Inflammatory macrophage treated with lipopolysaccharide for 4 hours (primary cell): ENCODE results near the gene YAE1.

Experiments
- DNase-seq: peaks from one replicate; pipeline ENCODE4 v3.0.0-alpha.2; 2020

YAE1 gene

DNA sequence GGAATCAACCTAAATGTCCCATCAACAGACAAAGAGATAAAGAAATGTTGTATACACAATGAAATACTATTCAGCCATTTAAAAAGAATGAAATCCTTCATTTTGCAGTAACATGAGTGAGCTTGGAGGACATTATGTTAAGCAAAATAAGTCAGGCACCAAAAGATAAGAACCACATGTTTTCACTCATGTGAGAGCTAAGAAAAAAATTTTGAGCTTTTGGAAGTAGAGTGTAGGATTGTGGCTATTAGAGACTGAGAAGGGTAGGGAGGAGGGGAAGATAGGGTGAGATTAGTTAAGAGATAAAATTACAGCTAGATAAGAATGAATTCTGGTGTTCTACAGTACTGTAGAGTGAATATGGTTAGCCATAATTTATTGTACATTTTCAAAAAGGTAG lies 8.3 kb upstream of the YAE1 start:
- DNase-seq = no peak

DNA sequence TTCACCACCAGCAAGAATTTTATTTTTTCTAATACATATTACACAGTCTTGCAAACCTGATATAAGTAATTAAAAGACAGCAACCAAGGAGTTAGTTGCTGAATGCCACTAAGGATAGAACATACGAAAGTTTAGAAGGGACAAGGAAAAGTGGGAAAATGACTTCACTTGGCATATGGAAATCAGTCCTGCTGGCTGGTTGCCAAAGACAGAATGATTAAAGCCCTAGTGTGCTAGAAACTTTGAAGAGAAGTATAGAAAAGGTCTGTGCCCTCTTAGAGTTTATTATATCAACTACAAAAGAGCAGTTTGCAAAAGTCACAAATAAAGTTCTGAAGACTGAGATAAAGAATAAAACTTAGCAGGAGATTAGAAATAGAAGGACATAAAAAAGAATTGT lies 5.8 kb upstream of the YAE1 start:
- DNase-seq = no peak

DNA sequence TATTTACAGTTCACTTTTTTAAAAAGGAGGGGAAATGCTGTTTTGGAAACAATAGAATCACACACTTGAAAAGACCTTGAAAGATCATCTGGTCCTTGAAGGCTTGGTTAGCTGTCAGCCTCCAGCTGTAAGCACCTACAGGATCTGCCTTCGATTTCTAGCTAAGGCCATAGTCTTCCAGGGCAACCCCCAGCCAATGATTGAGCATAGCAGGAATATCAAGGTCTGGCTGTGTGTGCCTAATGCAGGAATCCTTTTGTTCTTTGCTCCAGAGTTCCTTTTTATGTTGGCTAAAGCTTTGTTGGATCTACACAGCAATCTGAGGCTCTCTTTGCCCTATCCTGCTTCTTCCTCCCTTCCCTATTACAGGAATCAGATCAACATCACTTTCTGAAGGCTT lies 5.2 kb upstream of the YAE1 start:
- DNase-seq = no peak

DNA sequence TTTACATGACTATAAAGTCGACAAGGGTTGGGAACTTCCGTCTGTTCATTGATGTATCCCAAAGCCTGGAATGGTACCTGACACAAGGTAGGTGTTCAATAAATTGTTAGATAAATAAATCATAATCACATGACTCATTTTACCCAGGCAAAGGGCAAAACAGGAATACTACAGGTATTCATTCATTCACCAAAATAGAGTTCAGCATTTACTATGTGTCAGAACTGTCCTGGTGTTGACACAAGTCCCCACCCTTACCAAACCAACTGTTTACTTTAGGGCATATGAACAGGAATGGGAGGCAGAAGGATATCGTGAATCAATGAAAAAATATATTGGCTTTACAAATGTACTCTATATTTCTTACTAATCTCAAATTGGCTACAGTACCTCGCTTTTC lies 666 bp upstream of the YAE1 start:
- DNase-seq = no peak

DNA sequence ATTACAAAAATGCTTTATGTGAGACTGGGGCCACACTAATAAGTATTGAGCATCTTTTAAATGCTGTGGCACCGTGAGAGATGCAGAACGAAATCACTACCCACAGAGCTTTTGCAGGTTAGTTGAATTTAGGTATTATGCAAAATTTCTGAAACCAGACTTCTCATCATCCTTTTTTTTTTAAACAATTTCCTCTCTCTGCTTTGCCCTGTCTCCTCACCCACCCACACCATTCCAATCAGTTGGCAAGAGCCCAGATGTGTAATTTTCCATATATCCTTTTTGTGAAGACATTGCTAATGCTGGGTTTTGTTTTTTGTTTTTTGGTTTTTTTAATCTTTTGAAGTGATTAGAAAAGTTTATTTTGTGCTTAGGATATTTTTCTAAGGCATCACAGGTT lies 1.1 kb downstream of the YAE1 start:
- DNase-seq = no peak

DNA sequence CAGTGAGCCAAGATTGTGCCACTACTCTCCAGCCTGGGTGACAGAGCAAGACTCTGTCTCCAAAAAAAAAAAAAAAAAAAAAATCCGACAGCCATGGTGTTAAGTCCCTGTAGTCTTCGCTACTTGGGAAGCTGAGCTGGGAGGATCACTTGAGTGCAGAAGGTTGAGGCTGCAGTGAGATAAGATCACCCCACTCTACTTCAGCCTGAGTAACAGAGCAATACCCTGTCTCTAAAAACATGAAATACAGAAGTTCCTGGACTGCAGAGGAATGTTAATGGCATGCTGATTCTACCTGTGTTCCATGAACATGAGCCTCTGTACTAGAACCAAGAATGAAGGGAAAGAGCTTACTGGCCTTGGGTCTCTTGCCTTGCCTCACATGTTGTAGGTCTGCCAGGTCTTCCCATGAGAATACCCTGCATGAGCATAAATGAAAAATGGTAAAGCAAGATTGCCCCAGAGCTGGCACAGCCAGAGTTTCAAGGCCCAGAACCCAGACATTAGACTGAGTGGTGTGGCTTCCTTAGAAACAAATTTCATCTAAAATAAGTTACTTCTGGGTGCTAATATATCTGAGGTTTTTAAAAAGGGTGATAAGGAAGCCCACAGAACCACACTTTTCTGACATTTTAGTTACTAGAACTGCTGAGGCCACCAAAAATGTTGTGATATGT lies 8.6 kb downstream of the YAE1 start:
- DNase-seq = no peak

DNA sequence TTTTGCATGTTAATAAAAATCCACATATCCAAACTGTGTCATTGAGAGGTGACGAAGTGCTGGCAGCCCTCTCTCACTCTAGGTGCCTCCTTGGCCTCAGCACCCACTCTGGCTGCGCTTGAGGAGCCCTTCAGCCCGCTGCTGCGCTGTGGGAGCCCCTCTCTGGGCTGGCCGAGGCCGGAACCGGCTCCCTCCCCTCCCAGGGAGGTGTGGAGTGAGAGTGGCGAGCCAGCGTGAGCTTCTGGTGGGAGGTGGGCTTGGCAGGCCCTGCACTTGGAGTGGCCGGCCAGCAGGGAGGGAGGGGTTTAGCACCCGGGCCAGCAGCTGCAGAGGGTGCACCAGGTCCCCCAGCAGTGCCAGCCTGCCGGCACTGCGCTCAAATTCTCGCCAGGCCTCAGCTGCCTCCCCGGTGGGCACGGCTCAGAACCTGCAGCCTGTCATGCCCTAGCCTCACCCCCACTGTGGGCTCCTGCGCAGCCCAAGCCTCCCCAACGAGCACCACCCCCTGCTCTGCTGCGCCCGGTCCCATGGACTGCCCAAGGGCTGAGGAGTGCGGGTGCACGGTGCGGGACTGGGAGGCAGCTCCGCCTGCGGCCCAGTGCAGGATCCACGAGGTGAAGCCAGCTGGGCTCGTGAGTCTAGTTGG lies 11.1 kb downstream of the YAE1 start:
- no peak for DNase-seq

DNA sequence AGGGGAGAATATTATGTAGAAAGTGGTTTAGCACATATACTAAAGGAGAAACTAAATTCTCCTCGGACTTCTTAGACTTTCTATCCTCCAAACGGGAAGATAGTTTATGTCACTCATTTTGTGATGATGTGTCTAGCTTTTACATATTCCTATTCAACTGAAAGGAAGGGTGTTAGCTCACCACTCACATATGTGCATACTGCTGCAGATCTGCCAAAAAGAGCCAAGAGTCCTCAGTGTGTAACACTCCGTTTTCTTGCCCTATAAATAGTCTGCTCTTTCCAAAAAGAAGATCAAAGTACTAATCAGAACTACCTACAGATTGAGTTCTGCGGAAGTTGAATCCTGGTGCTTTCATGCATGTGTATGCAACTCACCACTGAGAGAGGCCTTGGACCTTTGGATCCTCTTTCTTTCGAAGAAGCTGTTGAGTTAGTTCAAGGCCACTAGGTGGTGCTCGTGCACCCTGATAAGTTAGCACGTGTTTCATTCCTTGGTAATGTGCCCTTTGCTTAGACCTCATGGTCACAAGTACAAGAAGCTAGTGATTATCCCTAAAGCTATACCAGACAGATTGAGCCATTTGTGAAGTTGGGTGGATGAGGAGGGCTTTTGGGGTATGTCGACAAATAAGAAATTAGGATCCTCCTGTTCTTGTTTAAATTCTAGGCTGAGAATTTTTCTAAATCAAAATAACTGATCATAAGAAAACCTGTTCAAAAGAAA lies 14.1 kb downstream of the YAE1 start:
- DNase-seq = peak; percentile 88

DNA sequence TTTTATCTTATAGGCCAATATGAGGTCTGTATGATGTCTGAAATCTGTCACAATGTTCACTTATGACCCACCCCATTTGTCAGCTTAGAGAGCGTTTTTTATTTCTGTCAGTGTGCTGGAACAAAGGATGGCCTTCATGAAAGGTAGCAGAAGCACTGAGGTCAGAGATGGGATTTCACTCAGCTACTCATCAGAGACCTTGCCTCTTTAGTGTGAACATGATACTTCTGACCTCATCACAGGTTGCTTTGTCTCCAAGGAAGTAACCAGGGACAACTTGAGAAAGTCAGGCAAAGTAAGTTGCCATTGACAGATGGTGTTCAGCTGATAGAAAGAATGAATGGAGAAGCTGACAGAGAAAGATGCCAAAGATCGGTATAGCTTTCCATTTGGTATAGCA lies 16.3 kb downstream of the YAE1 start:
- DNase-seq = no peak

DNA sequence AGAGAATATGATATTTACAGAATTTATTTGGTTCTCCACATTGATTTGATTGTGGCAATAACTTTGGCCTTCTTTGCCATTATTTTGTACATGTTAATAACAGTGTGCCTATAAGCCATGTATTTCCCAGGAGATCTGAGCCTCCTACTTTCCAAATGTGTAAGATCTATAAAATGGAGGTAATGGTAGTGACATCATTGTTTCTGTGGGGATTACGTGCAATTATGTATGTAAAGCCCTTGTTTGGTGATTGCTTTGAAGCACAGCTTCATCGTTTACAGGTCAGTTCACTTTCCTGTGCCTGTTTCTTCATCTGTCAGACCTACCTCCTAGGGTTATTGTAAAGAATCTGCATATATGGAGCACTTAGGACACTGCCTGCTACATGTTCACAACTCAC lies 17.3 kb downstream of the YAE1 start:
- DNase-seq = no peak

DNA sequence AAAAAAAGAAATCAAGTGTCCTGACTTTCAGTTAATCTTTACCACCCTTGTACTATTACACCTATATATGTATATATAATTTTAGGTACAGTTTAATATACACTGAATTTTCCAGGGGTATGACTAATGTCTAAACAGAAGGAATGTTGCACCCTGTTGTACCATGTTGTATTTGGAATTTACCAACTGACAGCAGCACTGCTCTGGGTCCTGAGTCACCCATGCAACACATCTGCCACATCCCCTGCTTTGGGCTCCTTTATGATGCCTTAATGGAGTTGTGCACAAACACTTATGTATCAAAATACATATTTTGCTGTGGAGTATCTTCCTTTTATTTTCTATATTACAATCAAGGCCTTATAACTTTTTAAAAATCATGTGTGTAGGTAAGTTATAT lies 21.2 kb downstream of the YAE1 start:
- no peak for DNase-seq

DNA sequence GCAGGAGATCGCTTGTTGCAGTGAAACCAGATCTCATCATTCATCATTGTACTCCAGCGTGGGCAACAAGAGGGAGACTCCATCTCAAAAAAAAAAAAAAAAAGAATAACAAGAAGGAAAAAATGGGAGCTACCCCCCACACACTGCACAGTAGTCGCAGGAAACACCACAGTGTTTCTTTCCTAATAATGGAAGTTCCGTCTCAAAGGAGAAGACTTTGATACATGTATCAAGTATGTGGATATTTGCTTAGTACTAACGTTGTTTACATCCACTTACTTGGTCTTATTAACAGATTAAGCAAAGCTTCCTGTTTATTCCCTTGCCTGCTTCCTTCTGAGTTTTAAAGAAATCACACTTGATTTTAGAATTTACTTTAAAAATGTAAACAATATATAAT lies 22.2 kb downstream of the YAE1 start:
- DNase-seq = peak; percentile 76

DNA sequence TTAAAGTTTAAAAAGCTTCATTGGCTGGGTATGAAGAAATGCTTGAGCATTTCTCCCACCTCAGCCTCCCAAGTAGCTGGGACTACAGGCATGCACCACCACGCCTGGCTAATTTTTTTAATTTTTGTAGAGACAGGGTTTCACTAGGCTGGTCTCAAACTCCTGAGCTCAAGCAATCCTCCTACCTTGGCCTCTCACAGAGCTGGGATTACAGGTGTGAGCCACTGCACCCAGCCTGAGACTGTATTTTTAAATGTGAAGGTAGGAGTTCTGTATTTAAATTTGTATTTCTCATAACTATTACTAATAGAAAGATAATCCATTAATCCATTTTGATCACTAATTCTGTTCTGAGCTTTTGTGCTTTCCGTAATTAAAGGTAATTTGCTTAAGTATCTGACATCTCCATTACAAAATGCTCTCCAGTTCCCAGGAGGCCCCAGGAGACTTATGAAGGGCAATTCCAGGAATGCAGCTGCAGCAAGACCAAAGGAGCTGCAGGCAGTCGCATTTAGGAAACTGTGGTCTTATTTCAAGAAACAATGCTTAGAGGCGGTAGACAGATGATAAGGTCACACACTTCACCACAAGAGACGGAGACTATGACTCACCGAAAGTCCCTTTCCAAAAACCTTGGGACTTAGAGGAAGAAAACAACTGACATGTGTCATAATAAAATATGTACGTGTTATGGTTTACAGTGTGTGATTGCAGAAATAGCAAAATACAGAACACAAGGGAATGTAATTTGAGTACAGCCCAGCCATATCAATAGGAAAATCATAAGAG lies 23.3 kb downstream of the YAE1 start:
- DNase-seq = peak; percentile 99

DNA sequence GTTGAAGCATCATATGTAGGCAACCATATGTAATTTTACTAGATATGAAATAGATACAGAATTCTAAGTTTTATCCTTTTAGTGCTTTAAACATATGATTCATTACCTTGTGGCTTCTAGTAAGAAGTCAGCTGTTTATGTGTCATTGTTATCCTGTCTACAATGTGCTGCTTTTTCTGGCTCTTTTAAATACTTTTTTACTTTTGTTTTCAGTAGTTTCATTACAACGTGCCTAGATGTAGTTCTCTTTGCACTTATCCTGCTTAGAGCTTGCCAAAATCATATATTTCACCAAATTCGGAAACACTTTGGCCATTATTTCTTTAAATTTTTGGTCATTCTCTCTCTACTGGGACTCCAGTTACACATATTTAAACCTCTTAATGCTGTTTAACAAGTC lies 26.4 kb downstream of the YAE1 start:
- peak; percentile 93 for DNase-seq

DNA sequence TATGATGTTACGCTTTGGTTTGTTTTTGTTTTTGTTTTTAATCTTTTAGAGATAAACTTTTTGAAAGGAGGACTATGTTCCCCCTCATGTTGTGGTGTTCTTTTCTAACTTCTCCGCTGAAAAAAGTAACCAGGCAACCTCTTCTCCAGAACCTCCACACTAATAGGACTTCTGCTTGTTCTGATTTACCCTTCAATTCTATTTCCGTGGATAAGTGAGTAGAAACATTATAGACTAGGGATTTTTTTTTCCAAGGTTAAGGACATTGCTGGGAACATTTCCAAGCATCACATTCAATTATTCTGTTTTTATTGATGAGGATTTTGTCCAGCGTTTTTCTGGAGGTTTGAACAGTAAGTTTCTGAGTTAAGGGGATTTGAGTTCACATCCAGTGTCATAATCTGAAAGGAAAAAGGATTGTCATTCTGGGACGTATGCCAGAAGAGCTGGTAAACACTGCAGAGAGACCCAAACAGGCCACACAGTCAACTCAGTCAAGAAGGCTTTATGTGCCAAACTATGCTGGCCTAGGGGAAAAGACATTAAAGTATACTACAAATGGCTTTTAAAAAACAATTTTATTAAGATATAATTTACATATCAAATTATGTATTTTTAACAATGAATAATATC lies 28.9 kb downstream of the YAE1 start:
- no peak for DNase-seq

DNA sequence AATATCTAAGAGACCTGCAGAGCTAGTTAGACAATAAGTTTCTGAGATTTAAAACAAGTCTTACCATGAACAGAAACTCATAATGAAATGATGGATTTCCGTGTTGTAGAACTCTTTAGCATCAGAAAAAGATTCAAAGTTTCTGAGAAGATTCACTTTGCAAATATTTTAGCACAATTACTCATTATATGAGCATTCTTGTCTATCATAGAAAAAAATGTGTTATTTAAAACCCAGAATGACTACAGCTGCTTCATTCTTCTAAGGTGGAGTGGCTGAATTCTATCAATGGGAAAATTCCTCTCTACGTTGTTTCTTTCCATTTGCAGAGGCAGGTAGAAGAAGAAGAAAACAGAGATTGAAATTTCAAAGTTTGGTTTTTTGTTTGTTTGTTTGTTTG lies 36.1 kb downstream of the YAE1 start:
- DNase-seq = no peak

DNA sequence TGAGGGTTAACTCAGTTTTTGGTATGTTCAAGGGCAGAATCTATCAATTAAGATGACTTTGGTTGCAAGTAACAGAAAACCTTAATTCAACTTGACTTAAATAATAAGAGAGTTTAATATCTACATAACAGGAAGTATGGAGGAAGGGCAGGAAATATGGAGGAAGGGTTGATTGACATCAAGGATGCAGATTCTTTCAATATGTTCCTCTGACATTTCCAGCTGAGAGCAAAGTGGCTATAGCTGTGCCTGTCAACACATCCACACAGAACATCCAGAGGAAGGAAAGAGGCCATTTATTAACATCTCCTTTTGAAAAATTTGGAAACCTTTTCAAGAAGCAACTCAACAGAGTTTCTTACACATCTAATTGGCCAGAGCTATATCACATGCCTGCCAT lies 37.7 kb downstream of the YAE1 start:
- DNase-seq = no peak

DNA sequence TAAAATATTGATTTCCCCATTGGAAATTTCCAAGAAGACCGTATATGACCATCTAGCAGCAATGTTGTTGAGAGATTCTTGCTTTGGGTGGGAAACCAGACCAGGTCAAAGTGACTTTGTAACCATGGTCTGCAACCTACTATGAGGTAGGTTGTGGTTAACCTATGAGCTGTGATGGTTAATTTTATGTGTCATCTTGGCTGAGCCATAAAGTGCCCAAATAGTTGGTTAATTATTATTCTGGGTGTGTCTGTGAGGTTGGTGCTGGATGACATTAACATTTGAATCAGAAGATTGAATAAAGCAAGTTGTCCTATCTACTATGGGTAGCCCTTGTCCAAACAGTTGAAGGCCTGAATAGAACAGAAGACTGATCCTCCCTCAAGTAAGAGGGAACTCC lies 38.9 kb downstream of the YAE1 start:
- no peak for DNase-seq

DNA sequence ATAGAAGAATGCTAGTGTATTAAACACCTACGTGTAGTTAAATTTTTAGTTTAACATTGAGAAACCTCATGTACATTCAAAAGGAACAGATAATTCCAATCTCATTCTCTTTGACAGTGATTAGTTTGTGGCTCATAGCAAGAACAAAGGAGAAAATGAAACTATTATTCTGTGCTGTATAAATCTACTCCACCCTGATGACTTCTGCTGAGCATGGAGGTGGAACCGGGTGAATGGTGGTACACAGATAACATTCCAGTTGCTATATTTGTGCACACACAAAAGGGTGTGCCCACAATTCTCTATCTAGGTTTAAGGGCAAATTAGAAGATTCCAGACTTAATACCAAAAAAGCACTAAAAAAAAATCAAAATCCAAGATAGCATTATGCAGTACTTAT lies 40.1 kb downstream of the YAE1 start:
- DNase-seq = peak; percentile 49

DNA sequence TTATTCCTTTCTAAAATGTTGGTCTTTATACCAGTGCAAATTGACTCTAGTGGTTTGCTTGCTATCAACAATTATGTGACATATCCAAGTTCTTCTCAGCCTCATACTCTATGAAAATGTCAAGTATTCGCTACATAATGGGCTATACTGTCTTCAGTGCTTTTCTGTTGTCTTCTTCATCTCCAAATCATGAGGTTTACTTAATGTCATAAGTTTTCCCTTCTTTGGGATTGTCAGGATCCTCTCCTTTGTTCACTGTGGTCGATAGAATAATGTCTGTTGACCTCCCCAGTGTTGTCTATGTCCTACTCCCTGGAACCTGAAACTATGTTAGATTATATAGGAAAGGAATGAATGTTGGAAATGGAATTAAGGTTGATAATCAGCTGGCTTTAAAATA lies 40.7 kb downstream of the YAE1 start:
- no peak for DNase-seq

DNA sequence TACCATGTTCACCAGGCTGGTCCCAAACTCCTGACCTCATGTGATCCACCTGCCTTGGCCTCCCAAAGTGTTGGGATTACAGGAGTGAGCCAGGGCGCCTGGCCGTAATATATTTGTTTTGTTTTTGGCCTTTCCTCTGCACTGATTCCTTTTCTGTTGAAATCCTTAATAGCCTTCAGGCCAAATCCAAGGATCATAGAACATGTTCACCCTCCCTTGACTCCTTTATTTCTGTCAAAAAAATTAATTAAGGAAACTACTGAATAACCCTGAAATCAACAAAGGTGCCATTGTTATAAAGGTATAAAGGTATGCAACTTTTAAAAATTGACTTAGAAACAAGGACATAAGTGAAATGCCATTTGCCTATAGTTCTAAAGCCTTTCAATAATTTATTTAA lies 41.7 kb downstream of the YAE1 start:
- no peak for DNase-seq

DNA sequence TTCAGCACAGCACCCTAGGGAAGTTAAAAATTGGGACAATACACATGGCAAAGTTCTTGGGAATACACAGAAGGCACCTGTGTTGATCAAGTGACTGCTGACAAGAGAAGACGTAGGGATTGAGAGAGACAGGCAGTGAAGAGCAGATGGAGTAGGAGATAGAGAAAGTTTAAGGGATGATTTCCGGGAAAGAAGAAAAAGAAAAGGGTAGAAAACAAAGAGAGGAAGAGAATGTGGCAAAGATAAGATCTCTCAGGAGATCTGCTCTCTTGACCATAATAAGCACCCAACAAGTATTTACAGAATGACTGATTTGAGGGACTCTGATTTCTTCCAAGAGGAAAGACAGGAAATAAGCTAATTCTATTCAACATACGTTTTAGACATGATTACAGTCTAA lies 42.1 kb downstream of the YAE1 start:
- DNase-seq = no peak
